ENCODE measurements around the gene KCNK1. TPM values are rescaled to one million over a fixed set of nuclear protein-coding genes. Genes with fewer than 3 reads are reported as not detected.

Gene KCNK1
- total RNA-seq, 1 experiment from 2014 or later: not detected

DNA sequence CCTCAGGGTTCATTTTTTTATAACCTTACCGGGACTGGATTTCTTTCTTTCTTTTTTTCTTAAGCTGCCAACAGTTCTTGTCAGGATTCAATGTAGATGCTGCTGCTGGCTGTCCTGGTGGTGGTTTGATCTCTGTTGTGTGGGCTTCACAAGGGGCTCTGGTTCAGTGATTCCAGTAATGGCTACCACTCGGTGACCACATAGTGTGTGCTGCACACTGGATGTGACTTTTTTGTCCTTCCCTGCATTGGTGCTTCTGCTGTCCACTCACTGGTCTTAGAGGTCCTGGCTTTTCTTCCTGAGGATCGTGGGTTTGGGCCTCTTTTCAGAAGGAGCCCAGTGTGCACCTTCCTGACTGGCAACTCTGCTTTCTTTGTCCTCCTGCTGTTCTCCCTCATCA is 18.5 kb downstream of the KCNK1 start:
- no TSS peak for BruUV-seq (replicated peaks)
- Histone ChIP-seq H3K9me3 (no peaks in the 10 kb centered on the region), H3K27me3 (replicated peaks; ENCODE audit: control insufficient read depth, insufficient read depth, low read length) (no peaks in the 10 kb centered on the region), H3K4me1 (no peaks in the 10 kb centered on the region), H3K4me3 (ENCODE audit: low read depth, low read length) (no peak overlapping the region), H3K36me3 (ENCODE audit: control insufficient read depth, insufficient read depth, low read length) (no peaks in the 10 kb centered on the region)
- TF ChIP-seq, protein P1, sequence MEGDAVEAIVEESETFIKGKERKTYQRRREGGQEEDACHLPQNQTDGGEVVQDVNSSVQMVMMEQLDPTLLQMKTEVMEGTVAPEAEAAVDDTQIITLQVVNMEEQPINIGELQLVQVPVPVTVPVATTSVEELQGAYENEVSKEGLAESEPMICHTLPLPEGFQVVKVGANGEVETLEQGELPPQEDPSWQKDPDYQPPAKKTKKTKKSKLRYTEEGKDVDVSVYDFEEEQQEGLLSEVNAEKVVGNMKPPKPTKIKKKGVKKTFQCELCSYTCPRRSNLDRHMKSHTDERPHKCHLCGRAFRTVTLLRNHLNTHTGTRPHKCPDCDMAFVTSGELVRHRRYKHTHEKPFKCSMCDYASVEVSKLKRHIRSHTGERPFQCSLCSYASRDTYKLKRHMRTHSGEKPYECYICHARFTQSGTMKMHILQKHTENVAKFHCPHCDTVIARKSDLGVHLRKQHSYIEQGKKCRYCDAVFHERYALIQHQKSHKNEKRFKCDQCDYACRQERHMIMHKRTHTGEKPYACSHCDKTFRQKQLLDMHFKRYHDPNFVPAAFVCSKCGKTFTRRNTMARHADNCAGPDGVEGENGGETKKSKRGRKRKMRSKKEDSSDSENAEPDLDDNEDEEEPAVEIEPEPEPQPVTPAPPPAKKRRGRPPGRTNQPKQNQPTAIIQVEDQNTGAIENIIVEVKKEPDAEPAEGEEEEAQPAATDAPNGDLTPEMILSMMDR (IDR thresholded peaks at IDR 0.05; ENCODE audit: insufficient read depth in 1 of 2, low read depth in 1 of 2, low read length in 1 of 2, severe bottlenecking in 1 of 2, unreplicated experiment in 1 of 2): no peak
- Mint-ChIP-seq H3K27me3 (ENCODE audit: insufficient read depth, unreplicated experiment) (peaks cover 17% of the 10 kb centered on the region), H3K4me3 (ENCODE audit: unreplicated experiment) (no peak overlapping the region), H3K4me1 (ENCODE audit: low read depth, unreplicated experiment) (no peaks in the 10 kb centered on the region), H3K9me3 (ENCODE audit: unreplicated experiment) (no peaks in the 10 kb centered on the region), H3K27ac (ENCODE audit: unreplicated experiment) (no peak overlapping the region), H3K36me3 (ENCODE audit: insufficient read depth, unreplicated experiment) (no peaks in the 10 kb centered on the region)
- intact Hi-C loops (cut with micrococcal nuclease; ENCODE audit: unreplicated experiment): no loop called here
- ChIA-PET CTCF (no interaction called here), POLR2A (no interaction called here)
- DNase-seq: no peak

DNA sequence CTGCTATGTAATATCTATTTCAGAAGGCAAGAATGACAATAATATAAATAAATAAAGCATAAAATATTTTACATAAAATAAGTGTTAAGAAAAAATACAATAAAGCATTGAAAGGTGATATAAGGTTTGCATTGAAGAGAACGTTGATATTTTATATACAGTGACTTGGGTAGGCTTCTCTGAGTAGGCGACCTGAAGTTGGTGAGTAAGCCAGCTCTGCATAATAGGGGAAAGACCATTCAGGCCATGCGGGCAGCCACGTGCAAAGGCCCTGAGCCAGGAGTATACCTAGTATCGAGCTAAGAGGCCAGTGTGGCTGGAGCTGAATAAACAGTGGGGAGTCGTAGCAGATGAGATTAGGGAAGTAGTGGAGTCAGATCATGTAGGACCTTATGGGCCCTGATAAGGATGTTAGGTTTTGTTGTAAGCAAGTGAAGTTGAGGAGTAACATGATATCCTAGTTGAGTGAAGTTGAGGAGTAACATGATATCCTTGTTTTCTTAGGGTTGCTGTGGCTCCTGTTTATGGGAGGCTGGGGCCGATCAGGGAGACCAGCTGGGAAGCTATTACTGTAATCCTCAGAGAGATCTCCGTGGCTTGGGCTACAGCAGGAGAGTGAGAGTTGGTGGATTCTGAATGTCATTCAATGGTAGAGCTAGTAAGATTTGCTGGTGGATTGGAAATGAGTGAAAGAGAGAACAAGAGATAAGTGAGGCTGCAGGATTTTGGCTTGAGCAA is 22.0 kb downstream of the KCNK1 start:
- intact Hi-C loops (cut with micrococcal nuclease; ENCODE audit: unreplicated experiment): no loop called here
- no peaks in the 10 kb centered on the region for H3K36me3 ChIP-seq (ENCODE audit: control insufficient read depth, insufficient read depth, low read length)
- BruUV-seq (replicated peaks): no TSS peak
- H3K4me1 Mint-ChIP-seq (ENCODE audit: low read depth, unreplicated experiment): no peaks in the 10 kb centered on the region
- H3K27ac Mint-ChIP-seq (ENCODE audit: unreplicated experiment): no peak overlapping the region
- H3K27me3 Mint-ChIP-seq (ENCODE audit: insufficient read depth, unreplicated experiment): peaks cover 10% of the 10 kb centered on the region
- ChIA-PET CTCF (no interaction called here), POLR2A (no interaction called here)
- TF ChIP-seq, protein P1 (IDR thresholded peaks at IDR 0.05; ENCODE audit: insufficient read depth in 1 of 2, low read depth in 1 of 2, low read length in 1 of 2, severe bottlenecking in 1 of 2, unreplicated experiment in 1 of 2): no peak
- no peaks in the 10 kb centered on the region for H3K9me3 ChIP-seq
- H3K9me3 Mint-ChIP-seq (ENCODE audit: unreplicated experiment): no peaks in the 10 kb centered on the region
- H3K4me3 ChIP-seq (ENCODE audit: low read depth, low read length): no peak overlapping the region
- no peak overlapping the region for H3K4me3 Mint-ChIP-seq (ENCODE audit: unreplicated experiment)
- DNase-seq: no peak
- H3K36me3 Mint-ChIP-seq (ENCODE audit: insufficient read depth, unreplicated experiment): no peaks in the 10 kb centered on the region
- no peaks in the 10 kb centered on the region for H3K27me3 ChIP-seq (replicated peaks; ENCODE audit: control insufficient read depth, insufficient read depth, low read length)
- no peaks in the 10 kb centered on the region for H3K4me1 ChIP-seq

DNA sequence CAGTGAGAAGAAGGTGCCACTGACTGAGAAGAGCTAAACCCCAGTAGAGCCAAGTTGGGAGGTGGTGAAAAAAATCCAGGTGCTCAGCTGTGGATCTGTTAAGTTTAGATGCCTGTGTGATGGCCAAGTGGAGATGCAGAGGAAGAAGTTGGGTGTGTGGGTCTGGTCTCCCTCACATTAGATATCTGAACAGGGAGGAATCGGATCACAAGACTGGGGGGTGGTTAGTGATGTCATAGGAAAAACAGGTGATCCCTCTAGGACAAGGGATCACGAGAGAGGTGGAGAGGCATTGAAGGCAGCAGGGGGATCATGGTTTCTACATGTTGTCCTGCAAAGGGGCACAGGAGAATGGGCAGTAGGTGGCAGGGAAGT is 22.6 kb downstream of the KCNK1 start:
- no peaks in the 10 kb centered on the region for H3K9me3 ChIP-seq
- peaks cover 10% of the 10 kb centered on the region for H3K27me3 Mint-ChIP-seq (ENCODE audit: insufficient read depth, unreplicated experiment)
- CTCF ChIA-PET: no interaction called here
- H3K4me1 Mint-ChIP-seq (ENCODE audit: low read depth, unreplicated experiment): no peaks in the 10 kb centered on the region
- POLR2A ChIA-PET: no interaction called here
- BruUV-seq (replicated peaks): no TSS peak
- H3K9me3 Mint-ChIP-seq (ENCODE audit: unreplicated experiment): no peaks in the 10 kb centered on the region
- intact Hi-C loops (cut with micrococcal nuclease; ENCODE audit: unreplicated experiment): no loop called here
- no peaks in the 10 kb centered on the region for H3K4me1 ChIP-seq
- H3K4me3 ChIP-seq (ENCODE audit: low read depth, low read length): no peak overlapping the region
- H3K27ac Mint-ChIP-seq (ENCODE audit: unreplicated experiment): no peak overlapping the region
- H3K4me3 Mint-ChIP-seq (ENCODE audit: unreplicated experiment): no peak overlapping the region
- TF ChIP-seq, protein P1 (IDR thresholded peaks at IDR 0.05; ENCODE audit: insufficient read depth in 1 of 2, low read depth in 1 of 2, low read length in 1 of 2, severe bottlenecking in 1 of 2, unreplicated experiment in 1 of 2): no peak
- DNase-seq: no peak
- H3K27me3 ChIP-seq (replicated peaks; ENCODE audit: control insufficient read depth, insufficient read depth, low read length): no peaks in the 10 kb centered on the region
- H3K36me3 ChIP-seq (ENCODE audit: control insufficient read depth, insufficient read depth, low read length): no peaks in the 10 kb centered on the region
- no peaks in the 10 kb centered on the region for H3K36me3 Mint-ChIP-seq (ENCODE audit: insufficient read depth, unreplicated experiment)
